T follicular helper cell (primary cell): ENCODE measurements around the gene BCAT1.
"Not testable (repeated sequence)": the region's sequence is repeated elsewhere in the genome, so short reads cannot be mapped to it uniquely, and the experiment has no call there.

Experiments used
- DNase-seq: peaks from one replicate; pipeline ENCODE4 v3.0.0-alpha.2; 2020; ENCODE audit warnings: low read depth

The BCAT1 gene

GRCh38 chr12:24853588-24853987 is 95.3 kb downstream of the BCAT1 start:
- no peak for DNase-seq

- DNase-seq, result no peak
Measured at GRCh38 chr12:24853094-24853493, 95.8 kb downstream of the BCAT1 start.

GRCh38 chr12:24852420-24852819 is 96.5 kb downstream of the BCAT1 start:
- DNase-seq, result no peak

GRCh38 chr12:24851883-24852282 is 97.0 kb downstream of the BCAT1 start:
- not testable (repeated sequence) for DNase-seq

- DNase-seq, result no peak
Measured at GRCh38 chr12:24851341-24851740, 97.6 kb downstream of the BCAT1 start.

GRCh38 chr12:24850496-24850895 is 98.4 kb downstream of the BCAT1 start:
- DNase-seq, result no peak

- DNase-seq, result no peak
Measured at GRCh38 chr12:24848941-24849477, 99.9 kb downstream of the BCAT1 start.

- DNase-seq, result no peak
Measured at GRCh38 chr12:24846689-24847088, 102.2 kb downstream of the BCAT1 start.

- DNase-seq, result no peak
Measured at GRCh38 chr12:24845615-24846014, 103.3 kb downstream of the BCAT1 start.

GRCh38 chr12:24840046-24840800 is 108.7 kb downstream of the BCAT1 start:
- DNase-seq, result no peak

- no peak for DNase-seq
Measured at GRCh38 chr12:24839268-24839791, 109.6 kb downstream of the BCAT1 start.

GRCh38 chr12:24838531-24838950 is 110.4 kb downstream of the BCAT1 start:
- no peak for DNase-seq

GRCh38 chr12:24835377-24835776 is 113.5 kb downstream of the BCAT1 start:
- no peak for DNase-seq

GRCh38 chr12:24833513-24833912 is 115.4 kb downstream of the BCAT1 start:
- no peak for DNase-seq

- DNase-seq, result no peak
Measured at GRCh38 chr12:24823808-24824515, 124.9 kb downstream of the BCAT1 start.

GRCh38 chr12:24822121-24822899 is 126.6 kb downstream of the BCAT1 start:
- no peak for DNase-seq

GRCh38 chr12:24821691-24822090 is 127.2 kb downstream of the BCAT1 start:
- DNase-seq, result no peak

GRCh38 chr12:24820872-24821271 is 128.0 kb downstream of the BCAT1 start:
- no peak for DNase-seq

GRCh38 chr12:24818351-24818750 is 130.6 kb downstream of the BCAT1 start:
- DNase-seq, result no peak

- no peak for DNase-seq
Measured at GRCh38 chr12:24815114-24815423, 133.8 kb downstream of the BCAT1 start.

GRCh38 chr12:24814379-24815113 is 134.4 kb downstream of the BCAT1 start:
- no peak for DNase-seq

- no peak for DNase-seq
Measured at GRCh38 chr12:24810378-24810777, 138.5 kb downstream of the BCAT1 start.
